ENCODE measurements around the gene E2F6. TPM values are rescaled to one million over a fixed set of nuclear protein-coding genes. Genes with fewer than 3 reads are reported as not detected.

E2F6 gene
- total RNA-seq, 4 donors from 2014 or later, result 10.1 to 18.2 (median 13.4) TPM

GRCh38 chr2:11492244-11492643 is 26.3 kb upstream of the E2F6 start:
- WGBS, 2 donors, result 91 to 95% methylated on average over 3 of the region's 3 CpGs
- intact Hi-C loops (cut with DNase I; ENCODE audit: low total_unique reads), result no loop called here
- no peak for DNase-seq (ENCODE audit: low spot score in 2 of 2)
- no peak overlapping the region for H3K4me3 ChIP-seq (ENCODE audit: low read depth, poor library complexity, severe bottlenecking)
- TF ChIP-seq, protein P1, sequence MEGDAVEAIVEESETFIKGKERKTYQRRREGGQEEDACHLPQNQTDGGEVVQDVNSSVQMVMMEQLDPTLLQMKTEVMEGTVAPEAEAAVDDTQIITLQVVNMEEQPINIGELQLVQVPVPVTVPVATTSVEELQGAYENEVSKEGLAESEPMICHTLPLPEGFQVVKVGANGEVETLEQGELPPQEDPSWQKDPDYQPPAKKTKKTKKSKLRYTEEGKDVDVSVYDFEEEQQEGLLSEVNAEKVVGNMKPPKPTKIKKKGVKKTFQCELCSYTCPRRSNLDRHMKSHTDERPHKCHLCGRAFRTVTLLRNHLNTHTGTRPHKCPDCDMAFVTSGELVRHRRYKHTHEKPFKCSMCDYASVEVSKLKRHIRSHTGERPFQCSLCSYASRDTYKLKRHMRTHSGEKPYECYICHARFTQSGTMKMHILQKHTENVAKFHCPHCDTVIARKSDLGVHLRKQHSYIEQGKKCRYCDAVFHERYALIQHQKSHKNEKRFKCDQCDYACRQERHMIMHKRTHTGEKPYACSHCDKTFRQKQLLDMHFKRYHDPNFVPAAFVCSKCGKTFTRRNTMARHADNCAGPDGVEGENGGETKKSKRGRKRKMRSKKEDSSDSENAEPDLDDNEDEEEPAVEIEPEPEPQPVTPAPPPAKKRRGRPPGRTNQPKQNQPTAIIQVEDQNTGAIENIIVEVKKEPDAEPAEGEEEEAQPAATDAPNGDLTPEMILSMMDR (IDR thresholded peaks at IDR 0.05), result no peak
- no peak for TF ChIP-seq POLR2A (IDR thresholded peaks at IDR 0.05)

DNA sequence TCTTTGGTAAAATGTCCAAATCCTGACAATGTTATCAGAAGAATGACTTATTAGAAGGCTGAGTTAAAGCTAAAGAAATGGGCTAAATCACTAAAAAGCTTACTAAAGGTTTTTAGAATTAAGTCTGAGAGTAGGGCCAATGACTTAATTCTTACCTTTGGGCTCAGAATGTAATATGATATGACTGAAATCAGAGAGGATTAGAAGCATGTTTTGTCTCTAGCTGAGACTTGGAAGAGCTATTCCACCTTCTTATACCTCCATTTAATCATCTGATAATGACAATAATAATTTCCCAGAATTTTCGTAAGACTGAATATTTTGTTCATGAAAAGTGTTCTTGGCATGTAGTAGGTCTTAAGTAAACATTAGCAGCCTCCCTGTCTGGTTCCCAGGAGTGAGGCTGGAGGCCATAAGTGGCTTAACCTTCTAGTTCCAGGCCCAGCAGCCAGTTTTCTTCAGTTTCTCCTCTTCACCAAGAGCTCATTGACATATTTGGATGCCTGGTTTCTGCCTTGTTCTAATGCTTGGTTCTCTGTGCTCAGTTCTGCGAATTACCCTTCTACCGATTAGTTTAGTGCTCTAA is 25.5 kb upstream of the E2F6 start:
- intact Hi-C loops (cut with DNase I; ENCODE audit: low total_unique reads), result no loop called here
- TF ChIP-seq POLR2A (IDR thresholded peaks at IDR 0.05), result no peak
- TF ChIP-seq, protein P1 (IDR thresholded peaks at IDR 0.05), result no peak
- no peak for DNase-seq (ENCODE audit: low spot score in 2 of 2)
- no peak overlapping the region for H3K4me3 ChIP-seq (ENCODE audit: low read depth, poor library complexity, severe bottlenecking)
- WGBS, 2 donors, result 61 to 64% methylated on average over 3 of the region's 3 CpGs

DNA sequence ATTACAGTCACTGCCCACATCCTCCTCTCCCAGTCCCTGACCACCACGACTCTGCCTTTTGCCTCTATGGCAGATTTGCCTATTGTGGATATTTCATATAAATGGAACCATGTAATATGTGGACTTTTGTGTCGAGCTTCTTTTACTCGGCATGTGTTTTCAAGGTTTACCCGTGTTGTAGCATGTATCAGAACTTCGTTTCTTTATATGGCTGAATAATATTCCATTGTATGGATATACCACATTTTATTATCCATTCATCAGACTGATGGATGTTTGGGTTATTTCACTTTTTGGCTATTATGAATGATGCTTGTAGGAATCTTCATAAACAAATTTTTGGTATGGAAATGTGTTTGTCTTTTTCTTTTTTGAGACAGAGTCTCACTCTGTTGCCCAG is 24.2 kb upstream of the E2F6 start:
- 95 to 97% methylated on average over 5 of the region's 5 CpGs for WGBS, 2 donors
- intact Hi-C loops (cut with DNase I; ENCODE audit: low total_unique reads), result no loop called here
- no peak overlapping the region for H3K4me3 ChIP-seq (ENCODE audit: low read depth, poor library complexity, severe bottlenecking)
- TF ChIP-seq POLR2A (IDR thresholded peaks at IDR 0.05), result no peak
- TF ChIP-seq, protein P1 (IDR thresholded peaks at IDR 0.05), result no peak
- no peak for DNase-seq (ENCODE audit: low spot score in 2 of 2)

DNA sequence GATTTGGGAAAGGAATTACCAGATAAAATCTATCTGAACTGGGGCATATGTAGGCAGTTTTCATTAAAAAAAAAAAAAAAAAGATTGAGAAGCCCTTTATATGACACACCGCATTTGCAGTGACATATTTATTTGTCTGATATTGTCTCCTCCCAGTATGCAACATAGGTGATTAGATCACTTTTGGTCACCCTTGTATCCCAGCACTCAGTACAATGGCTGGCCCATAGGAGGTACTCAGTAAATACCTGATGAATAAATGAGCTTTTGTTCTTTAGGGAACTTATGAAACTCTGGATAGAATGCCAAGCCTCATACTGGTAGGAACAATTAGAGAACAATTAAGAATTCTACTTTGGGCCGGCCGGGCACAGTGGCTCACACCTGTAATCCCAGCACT is 22.8 kb upstream of the E2F6 start:
- H3K4me3 ChIP-seq (ENCODE audit: low read depth, poor library complexity, severe bottlenecking), result no peak overlapping the region
- TF ChIP-seq, protein P1 (IDR thresholded peaks at IDR 0.05), result no peak
- TF ChIP-seq POLR2A (IDR thresholded peaks at IDR 0.05), result no peak
- no peak for DNase-seq (ENCODE audit: low spot score in 2 of 2)
- intact Hi-C loops (cut with DNase I; ENCODE audit: low total_unique reads), result no loop called here
- WGBS, 2 donors, result 57 to 65% methylated on average over 3 of the region's 3 CpGs

DNA sequence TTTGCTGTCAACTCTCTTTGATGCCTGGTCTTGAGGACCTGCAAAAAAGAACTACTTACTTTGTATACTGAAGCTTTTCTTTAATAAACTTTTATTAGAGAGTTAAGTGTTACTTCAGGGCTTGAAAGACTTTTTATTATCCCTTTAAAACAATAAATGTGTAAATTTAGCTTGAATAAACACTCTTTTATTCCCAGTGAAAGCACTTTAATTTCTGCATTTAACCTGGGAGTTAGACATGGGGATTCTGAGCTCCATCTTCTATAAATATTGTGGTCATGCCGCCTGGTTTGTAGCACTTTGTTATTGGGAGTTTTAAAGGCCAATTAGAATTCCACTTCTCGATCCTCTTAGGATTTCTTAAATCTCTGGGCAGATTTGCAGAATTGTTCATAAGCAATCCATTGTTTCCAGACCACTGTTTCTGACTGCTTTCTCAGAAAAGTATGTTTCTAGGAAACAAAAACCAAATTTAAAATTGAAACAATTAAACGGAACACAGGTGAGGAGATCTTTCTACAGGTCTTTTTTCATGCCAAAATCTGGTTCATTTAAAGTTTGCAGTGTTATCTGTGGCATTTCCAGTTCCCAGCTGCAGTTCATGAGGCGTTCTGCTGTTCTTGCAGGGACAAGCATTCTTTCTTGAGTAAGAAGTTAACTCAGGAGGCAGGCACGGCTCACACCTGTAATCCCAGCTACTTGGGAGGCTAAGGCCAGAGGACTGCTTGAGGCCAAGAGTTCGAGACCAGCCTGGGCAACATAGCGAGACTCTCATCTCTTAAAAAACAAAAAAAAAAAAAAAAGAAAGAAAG is 18.1 kb upstream of the E2F6 start:
- intact Hi-C loops (cut with DNase I; ENCODE audit: low total_unique reads), result no loop called here
- no peak for TF ChIP-seq POLR2A (IDR thresholded peaks at IDR 0.05)
- TF ChIP-seq, protein P1 (IDR thresholded peaks at IDR 0.05), result no peak
- H3K4me3 ChIP-seq (ENCODE audit: low read depth, poor library complexity, severe bottlenecking), result no peak overlapping the region
- 60 to 63% methylated on average over 7 of the region's 7 CpGs for WGBS, 2 donors
- no peak for DNase-seq (ENCODE audit: low spot score in 2 of 2)

Measured in lower leg skin (tissue), 4 donors.